Activated T-cell treated with anti-CD3 and anti-CD28 coated beads, Interleukin-2, amount 50 U/mL, for 4 hours (primary cell): ENCODE results near the gene FCHO1. TPM values are rescaled to one million over a fixed set of nuclear protein-coding genes. Genes with fewer than 3 reads are reported as not detected.

Experiments
- ATAC-seq, 2 donors: fragments of 200-7000 bp; cut with Tn5 transposase; one replicate each; pipeline ENCODE4 v1.10.0; 2021
- DNase-seq: peaks from one replicate; pipeline ENCODE4 v3.0.0-alpha.2; 2020
- H3K27me3 Mint-ChIP-seq: one replicate; pipeline ENCODE4 v1.8.0; 2021; ENCODE audit warnings: low read depth, mixed read lengths
- H3K36me3 Mint-ChIP-seq: one replicate; pipeline ENCODE4 v1.8.0; 2022; ENCODE audit warnings: mixed read lengths; ENCODE audit not compliant: insufficient read depth
- H3K4me1 Mint-ChIP-seq: one replicate; pipeline ENCODE4 v1.8.0; 2021; ENCODE audit warnings: low read depth, mixed read lengths
- H3K4me3 Mint-ChIP-seq: one replicate; pipeline ENCODE4 v1.8.0; 2021; ENCODE audit warnings: mild to moderate bottlenecking, moderate library complexity, mixed read lengths
- H3K9me3 Mint-ChIP-seq: one replicate; pipeline ENCODE4 v1.8.0; 2021; ENCODE audit warnings: mixed read lengths
- total RNA-seq, 3 donors: library from RNA; stranded (reverse); gene quantifications; one replicate each; pipeline ENCODE4 v1.2.1, GENCODE V29; 2021

FCHO1 gene
- total RNA-seq, 3 donors from 2014 or later: 53.0 to 60.4 (median 56.2) TPM

- ATAC-seq: no peak
- no peak overlapping the region for H3K4me3 Mint-ChIP-seq
- peaks cover 47% of the 10 kb centered on the region for H3K36me3 Mint-ChIP-seq
- DNase-seq: no peak
- H3K9me3 Mint-ChIP-seq: no peaks in the 10 kb centered on the region
- H3K27me3 Mint-ChIP-seq: no peaks in the 10 kb centered on the region
- H3K4me1 Mint-ChIP-seq: peaks cover 9% of the 10 kb centered on the region
Measured at GRCh38 chr19:17831419-17831888, 80.2 kb downstream of the FCHO1 start.

DNA sequence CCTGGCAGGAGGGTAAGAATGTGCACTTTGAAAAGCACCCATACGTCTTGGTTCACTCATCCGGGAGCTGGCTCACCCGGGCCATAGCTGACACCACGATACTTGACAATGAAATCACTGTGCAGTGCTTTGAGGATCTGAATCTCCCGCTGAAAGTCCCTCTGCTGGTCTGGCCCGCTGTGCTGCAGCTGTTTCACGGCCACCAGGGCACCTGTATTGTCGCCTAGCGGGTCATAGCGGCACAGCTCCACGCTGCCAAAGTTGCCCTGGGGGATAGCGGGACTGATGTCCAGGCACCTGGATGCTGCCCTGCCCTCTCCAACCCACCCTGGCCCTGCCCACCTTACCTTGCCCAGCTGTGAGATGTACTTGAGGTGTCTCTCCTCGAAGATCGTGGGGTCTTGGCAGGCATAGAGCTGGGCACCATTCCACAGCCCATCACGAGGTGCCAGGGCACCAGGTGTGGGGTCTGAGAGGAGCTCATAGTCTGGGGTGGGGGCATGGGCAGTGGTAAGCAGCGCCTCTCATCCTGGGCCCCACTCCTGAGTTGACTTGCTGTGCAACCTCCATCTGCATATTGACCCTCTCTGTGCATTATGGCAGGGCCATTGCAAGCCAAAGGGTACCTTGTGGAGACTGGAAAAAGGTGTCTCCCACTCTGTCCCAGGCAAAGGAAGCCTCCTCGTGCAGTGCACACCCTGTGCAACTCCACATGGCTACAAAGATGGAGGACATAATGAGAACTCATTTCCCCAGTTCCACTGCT lies 81.3 kb downstream of the FCHO1 start:
- H3K27me3 Mint-ChIP-seq: no peaks in the 10 kb centered on the region
- DNase-seq (no peak), ATAC-seq (no peak)
- H3K9me3 Mint-ChIP-seq: no peaks in the 10 kb centered on the region
- H3K4me1 Mint-ChIP-seq: peaks cover 12% of the 10 kb centered on the region
- H3K36me3 Mint-ChIP-seq: peaks cover 48% of the 10 kb centered on the region
- no peak overlapping the region for H3K4me3 Mint-ChIP-seq

DNA sequence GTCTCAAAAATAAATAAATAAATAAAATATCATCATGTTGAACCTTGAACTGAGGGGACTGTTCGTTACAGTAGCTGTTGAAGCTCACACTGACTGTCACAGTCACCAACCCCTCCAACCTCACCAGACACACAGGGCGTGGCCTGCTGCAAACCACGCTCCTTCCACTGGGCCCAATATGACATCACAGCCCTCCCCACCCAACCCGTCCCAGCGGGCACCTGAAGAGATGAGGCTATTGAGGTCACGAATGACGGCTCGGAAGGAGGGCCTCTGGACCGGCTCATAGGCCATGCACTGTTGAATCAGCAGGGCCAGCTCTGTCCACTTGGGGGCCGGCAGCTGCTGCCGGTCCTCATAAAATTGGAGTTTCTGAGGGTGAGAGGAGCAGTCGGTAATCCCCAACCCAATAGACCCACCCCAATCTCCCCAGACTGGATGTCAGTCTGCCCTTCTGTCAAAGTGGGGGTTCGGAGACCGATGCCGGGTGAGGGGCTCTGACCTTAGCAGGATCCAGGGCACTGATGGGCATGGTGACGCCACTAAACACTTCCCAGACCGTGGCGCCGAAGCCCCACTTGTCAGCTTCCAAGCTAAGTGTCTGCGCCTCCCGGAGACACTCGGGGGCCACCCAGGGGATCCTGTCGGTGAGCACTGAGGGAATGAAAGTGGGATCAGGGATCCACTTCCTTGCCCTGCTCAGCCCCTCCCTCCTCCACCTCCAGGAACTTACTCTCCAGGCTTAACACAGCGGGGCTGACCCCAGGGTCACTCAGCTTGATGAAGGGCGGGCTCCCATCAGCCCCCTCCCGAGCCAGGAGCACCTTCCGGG lies 83.3 kb downstream of the FCHO1 start:
- no peaks in the 10 kb centered on the region for H3K9me3 Mint-ChIP-seq
- no peaks in the 10 kb centered on the region for H3K27me3 Mint-ChIP-seq
- DNase-seq (no peak), ATAC-seq (no peak)
- no peak overlapping the region for H3K4me3 Mint-ChIP-seq
- peaks cover 15% of the 10 kb centered on the region for H3K4me1 Mint-ChIP-seq
- H3K36me3 Mint-ChIP-seq: peaks cover 52% of the 10 kb centered on the region

DNA sequence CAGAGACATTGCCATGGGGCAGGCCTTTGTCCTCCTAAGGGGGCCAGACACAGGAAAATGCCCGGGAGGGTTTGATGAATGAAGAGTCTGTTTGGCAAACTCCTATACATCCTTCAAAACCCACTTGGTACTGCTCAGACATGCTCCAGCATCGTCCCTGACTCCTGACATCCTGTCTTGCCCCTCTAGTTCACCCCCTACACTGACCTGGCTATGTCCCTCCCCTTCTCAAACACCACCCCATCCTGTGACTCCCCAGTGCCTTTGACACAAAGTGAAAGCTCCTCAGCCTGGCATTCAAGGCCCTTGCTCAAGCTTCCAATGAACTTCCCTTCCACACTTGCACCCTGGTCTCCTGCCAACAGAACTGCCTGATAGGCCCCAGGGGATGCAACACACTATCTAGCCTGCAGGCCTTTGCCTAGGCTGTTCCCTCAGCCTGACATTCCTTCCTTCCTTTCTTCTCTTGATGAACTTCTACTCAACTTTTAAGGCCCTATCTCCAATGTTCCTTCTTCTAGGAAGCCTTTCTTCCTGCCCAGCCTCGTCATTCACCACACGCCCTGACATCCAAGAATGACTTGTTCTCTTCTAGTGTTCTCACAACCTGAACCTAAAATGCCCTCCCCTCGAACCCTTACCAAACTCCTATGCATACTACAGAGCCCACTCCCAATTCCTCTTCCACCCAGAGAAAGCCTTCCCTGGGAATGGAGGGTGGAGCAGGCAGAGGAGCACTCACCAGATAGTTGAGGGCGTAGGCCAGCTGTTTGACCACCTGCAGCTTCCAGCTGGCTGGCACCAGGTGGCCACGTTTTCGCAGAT lies 84.1 kb downstream of the FCHO1 start:
- Mint-ChIP-seq H3K4me3 (no peak overlapping the region), H3K36me3 (peaks cover 53% of the 10 kb centered on the region), H3K27me3 (no peaks in the 10 kb centered on the region), H3K4me1 (peaks cover 15% of the 10 kb centered on the region), H3K9me3 (no peaks in the 10 kb centered on the region)
- DNase-seq: no peak
- no peak for ATAC-seq

DNA sequence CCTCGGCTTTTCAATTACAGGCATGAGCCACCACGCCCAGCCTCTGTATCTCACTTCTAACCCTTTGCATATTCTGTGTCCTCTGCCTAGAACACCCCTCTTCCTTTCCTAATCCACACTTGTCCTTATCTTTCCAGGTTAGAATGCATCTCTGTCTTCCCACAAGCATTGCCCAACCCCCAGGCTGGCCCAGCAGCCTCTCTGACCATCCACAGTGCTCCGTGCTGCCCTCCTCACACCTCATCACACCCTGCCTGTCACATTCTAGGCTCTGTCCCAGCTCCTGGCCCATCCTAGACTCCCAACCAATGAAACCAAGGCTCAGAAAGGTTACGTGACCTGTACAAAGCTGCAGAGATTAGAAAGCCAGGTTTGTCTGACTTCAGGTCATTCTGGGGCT lies 85.3 kb downstream of the FCHO1 start:
- no peaks in the 10 kb centered on the region for H3K27me3 Mint-ChIP-seq
- no peak overlapping the region for H3K4me3 Mint-ChIP-seq
- H3K9me3 Mint-ChIP-seq: no peaks in the 10 kb centered on the region
- peaks cover 51% of the 10 kb centered on the region for H3K36me3 Mint-ChIP-seq
- H3K4me1 Mint-ChIP-seq: peaks cover 18% of the 10 kb centered on the region
- ATAC-seq: no peak
- no peak for DNase-seq

DNA sequence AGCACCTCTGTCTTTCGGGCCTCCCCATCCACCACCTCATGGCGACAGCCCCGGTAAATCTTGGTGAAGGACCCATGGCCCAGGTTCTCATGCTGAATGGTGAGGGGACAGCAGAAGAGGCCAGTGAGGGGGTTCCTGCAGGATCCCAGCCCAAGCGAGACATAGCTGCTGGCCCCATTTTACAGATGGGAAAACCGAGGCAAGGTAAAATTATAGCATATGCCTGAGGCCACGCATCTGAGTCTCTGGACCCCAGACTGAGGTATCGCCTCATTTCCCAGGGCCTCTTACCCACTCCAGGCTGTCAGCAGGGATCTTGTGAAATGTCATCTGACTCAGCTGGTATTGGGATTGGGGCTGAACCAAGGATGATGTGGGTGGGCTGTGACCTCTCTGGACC lies 86.7 kb downstream of the FCHO1 start:
- Mint-ChIP-seq H3K4me1 (peaks cover 18% of the 10 kb centered on the region), H3K27me3 (no peaks in the 10 kb centered on the region), H3K9me3 (no peaks in the 10 kb centered on the region), H3K36me3 (peaks cover 38% of the 10 kb centered on the region), H3K4me3 (no peak overlapping the region)
- ATAC-seq (no peak), DNase-seq (no peak)

Other genes with a start within 250 kb of the FCHO1 start
- 10 to 100 TPM; 59.4 to 61.6 (median 60.9) TPM for gene PGLS, start 239.8 kb upstream of the FCHO1 start, total RNA-seq
- gene COLGALT1, start 195.8 kb upstream of the FCHO1 start, total RNA-seq: 100 to 1,000 TPM; 121 to 148 (median 139) TPM
- under 1 TPM in 2 of 3 donors, not detected in 1; 0.08 to 0.15 TPM for gene UNC13A, start 63.1 kb upstream of the FCHO1 start, total RNA-seq
- 10 to 100 TPM; 75.7 to 81.4 (median 79.3) TPM for gene MAP1S, start 32.0 kb upstream of the FCHO1 start, total RNA-seq
- gene B3GNT3, start 43.7 kb downstream of the FCHO1 start, total RNA-seq: under 1 TPM; 0.38 to 0.52 (median 0.45) TPM
- 1 to 10 TPM; 8.1 to 9.4 (median 9.1) TPM for gene INSL3, start 70.0 kb downstream of the FCHO1 start, total RNA-seq
- gene JAK3, start 96.5 kb downstream of the FCHO1 start, total RNA-seq: 100 to 1,000 TPM; 181 to 220 (median 189) TPM
- 1,000 to 10,000 TPM; 4,001 to 4,060 (median 4,048) TPM for gene RPL18A, start 108.4 kb downstream of the FCHO1 start, total RNA-seq
- gene SLC5A5, start 120.5 kb downstream of the FCHO1 start, total RNA-seq: 1 to 10 TPM in 2 of 3 donors, under 1 TPM in 1; 0.98 to 1.6 (median 1.1) TPM
- gene CCDC124, start 181.5 kb downstream of the FCHO1 start, total RNA-seq: 100 to 1,000 TPM; 228 to 261 (median 236) TPM
- under 1 TPM in 2 of 3 donors, not detected in 1; 0.24 to 0.32 TPM for gene KCNN1, start 215.6 kb downstream of the FCHO1 start, total RNA-seq